ENCODE data around the gene DOCK10.

DNA sequence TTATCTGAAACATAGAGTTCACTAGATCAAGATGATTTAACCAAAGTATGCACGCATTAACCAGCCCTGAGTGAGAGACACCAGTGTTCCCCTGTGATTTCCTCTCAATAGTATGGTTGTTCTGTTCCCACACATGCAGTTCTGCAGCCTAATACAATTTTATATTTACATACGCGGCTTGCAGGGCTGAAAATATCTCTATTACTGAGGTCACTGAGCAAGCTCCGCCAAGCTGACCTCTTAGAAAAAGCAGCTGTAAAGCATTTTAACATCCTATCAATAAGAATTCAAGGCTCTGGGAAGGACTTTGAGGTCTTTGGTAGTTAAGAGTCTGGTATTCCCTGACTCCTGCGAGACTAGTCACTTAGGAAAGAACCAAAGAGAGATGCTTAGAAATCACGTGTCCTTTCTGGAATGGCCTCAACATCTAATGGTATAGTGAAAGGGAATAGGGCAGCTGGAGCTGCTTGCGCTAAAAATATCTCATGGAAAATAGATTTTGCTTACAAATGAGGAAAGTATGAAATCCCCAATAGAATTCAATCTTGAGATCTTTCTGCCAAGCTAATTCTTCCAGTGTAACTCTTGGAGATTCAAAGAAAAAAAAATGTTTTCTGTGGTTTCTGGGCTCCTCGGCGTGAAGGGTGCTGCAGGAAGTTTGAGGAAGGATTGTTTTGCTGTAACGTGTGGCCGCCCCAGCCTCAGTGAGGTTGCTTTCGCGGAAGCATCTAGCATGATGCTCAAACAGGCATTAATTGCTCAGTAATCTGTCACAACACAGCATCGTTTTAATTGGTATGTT, 59.2 kb downstream of the DOCK10 start:
- TF ChIP-seq CTCF (IDR thresholded peaks at IDR 0.05; ENCODE audit: poor library complexity) (no peak), EZH2phosphoT487 (IDR thresholded peaks at IDR 0.05; ENCODE audit: low read depth, severe bottlenecking, unreplicated experiment) (no peak), EZH2 (IDR thresholded peaks at IDR 0.05; ENCODE audit: borderline replicate concordance) (no peak)
